ENCODE measurements around the gene PIK3AP1. TPM values are rescaled to one million over a fixed set of nuclear protein-coding genes. Genes with fewer than 3 reads are reported as not detected.

PIK3AP1 gene
- total RNA-seq, 3 donors from 2014 or later, result 9.8 to 26.9 (median 14.2) TPM

- no peaks in the 10 kb centered on the region for H3K36me3 ChIP-seq
Observed at GRCh38 chr10:96636551-96636950, 83.8 kb downstream of the PIK3AP1 start.

DNA sequence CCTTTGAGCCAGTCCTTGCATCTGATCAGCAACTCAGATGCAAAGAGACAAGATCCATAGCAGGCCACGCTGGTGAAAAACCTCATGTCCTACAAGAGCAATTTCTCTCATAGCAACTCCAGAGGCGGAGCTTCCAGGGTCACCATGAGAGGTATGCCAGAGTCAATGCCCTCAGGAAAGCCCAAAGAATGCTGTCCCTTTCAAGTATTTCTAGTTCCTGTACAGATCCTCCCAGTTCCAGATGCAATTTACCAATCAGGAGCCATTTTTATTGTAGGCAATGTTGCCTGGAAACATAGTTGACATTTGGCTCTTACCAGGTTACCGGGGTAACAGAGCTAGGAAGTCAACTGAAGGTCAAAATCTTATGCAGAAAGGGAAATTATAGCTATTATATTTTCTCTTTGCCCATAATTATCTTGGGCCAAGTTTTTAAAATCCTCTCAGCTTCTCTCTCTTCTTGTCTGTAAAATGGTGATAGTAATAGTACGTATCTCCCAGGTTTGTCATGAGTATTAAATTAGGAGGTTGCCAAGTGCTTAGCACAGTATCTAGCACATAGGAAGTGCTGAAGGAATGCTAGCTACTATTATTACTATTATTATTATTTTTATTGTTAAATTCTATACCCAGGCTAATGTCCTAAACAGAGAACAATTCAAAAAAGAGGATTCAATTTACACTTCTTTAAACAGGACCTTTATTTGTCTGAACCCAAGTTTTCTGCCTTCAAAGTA lies 87.2 kb downstream of the PIK3AP1 start:
- no peaks in the 10 kb centered on the region for H3K27me3 ChIP-seq
- intact Hi-C loops (cut with DNase I; ENCODE audit: low total_unique reads), result no loop called here
- peak; percentile 60 to 64 for DNase-seq (ENCODE audit: low spot score in 2 of 2)
- TF ChIP-seq POLR2AphosphoS5 (IDR thresholded peaks at IDR 0.05) (peak in 1 of 3 donors; percentile 26), POLR2A (IDR thresholded peaks at IDR 0.05) (no peak)
- TF ChIP-seq, protein P1, sequence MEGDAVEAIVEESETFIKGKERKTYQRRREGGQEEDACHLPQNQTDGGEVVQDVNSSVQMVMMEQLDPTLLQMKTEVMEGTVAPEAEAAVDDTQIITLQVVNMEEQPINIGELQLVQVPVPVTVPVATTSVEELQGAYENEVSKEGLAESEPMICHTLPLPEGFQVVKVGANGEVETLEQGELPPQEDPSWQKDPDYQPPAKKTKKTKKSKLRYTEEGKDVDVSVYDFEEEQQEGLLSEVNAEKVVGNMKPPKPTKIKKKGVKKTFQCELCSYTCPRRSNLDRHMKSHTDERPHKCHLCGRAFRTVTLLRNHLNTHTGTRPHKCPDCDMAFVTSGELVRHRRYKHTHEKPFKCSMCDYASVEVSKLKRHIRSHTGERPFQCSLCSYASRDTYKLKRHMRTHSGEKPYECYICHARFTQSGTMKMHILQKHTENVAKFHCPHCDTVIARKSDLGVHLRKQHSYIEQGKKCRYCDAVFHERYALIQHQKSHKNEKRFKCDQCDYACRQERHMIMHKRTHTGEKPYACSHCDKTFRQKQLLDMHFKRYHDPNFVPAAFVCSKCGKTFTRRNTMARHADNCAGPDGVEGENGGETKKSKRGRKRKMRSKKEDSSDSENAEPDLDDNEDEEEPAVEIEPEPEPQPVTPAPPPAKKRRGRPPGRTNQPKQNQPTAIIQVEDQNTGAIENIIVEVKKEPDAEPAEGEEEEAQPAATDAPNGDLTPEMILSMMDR (IDR thresholded peaks at IDR 0.05), result no peak
- H3K27ac ChIP-seq, result peak overlapping the region; percentile 16 to 67
- no peaks in the 10 kb centered on the region for H3K36me3 ChIP-seq
- H3K9me3 ChIP-seq, result no peaks in the 10 kb centered on the region
- no peak overlapping the region for H3K4me3 ChIP-seq
- H3K4me1 ChIP-seq, result no peaks in the 10 kb centered on the region

More at GRCh38 chr10:96636551-96636950, 83.8 kb downstream of the PIK3AP1 start:
- intact Hi-C loops (cut with DNase I; ENCODE audit: low total_unique reads), result no loop called here
- no peak overlapping the region for H3K4me3 ChIP-seq
- no peak for TF ChIP-seq POLR2AphosphoS5 (IDR thresholded peaks at IDR 0.05)
- TF ChIP-seq POLR2A (IDR thresholded peaks at IDR 0.05), result no peak
- TF ChIP-seq, protein P1 (IDR thresholded peaks at IDR 0.05), result no peak
- no peaks in the 10 kb centered on the region for H3K27me3 ChIP-seq
- no peaks in the 10 kb centered on the region for H3K9me3 ChIP-seq
- no peaks in the 10 kb centered on the region for H3K4me1 ChIP-seq
- no peak overlapping the region for H3K27ac ChIP-seq
- no peak for DNase-seq (ENCODE audit: low spot score in 2 of 2)

DNA sequence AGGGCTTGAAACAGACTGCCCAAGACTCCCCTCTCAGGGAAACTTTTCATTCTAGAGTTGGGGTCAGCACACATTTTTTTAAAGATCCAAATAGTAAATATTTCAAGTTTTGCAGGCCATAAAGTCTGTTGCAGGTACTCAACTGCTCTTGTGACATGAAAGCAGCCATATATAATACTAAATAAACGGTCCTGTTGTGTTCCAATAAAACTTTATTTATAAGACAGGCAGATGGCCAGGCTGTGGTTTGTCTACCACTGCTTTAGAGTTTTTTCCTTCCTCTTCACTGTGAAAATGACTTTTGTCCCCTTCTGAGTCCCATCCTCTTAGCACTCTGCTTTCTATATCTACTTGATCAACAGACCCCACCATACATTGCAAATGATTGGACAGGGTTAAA lies 93.0 kb downstream of the PIK3AP1 start:
- no peak for DNase-seq (ENCODE audit: low spot score in 2 of 2)
- Histone ChIP-seq H3K9me3 (no peaks in the 10 kb centered on the region), H3K27ac (no peak overlapping the region), H3K4me1 (no peaks in the 10 kb centered on the region), H3K27me3 (no peaks in the 10 kb centered on the region), H3K36me3 (no peaks in the 10 kb centered on the region), H3K4me3 (no peak overlapping the region)
- intact Hi-C loops (cut with DNase I; ENCODE audit: low total_unique reads), result no loop called here
- TF ChIP-seq, protein P1 (IDR thresholded peaks at IDR 0.05), result no peak
- no peak for TF ChIP-seq POLR2AphosphoS5 (IDR thresholded peaks at IDR 0.05)

- Histone ChIP-seq H3K4me1 (no peaks in the 10 kb centered on the region), H3K27me3 (no peaks in the 10 kb centered on the region)
- intact Hi-C loops (cut with DNase I; ENCODE audit: low total_unique reads), result no loop called here
Observed at GRCh38 chr10:96626795-96627194, 93.5 kb downstream of the PIK3AP1 start.

GRCh38 chr10:96625173-96625572 lies 95.1 kb downstream of the PIK3AP1 start:
- no peaks in the 10 kb centered on the region for H3K27me3 ChIP-seq
- H3K4me1 ChIP-seq, result no peaks in the 10 kb centered on the region
- no peak overlapping the region for H3K27ac ChIP-seq
- DNase-seq (ENCODE audit: low spot score in 2 of 2), result no peak
- H3K4me3 ChIP-seq, result no peak overlapping the region
- H3K36me3 ChIP-seq, result no peaks in the 10 kb centered on the region
- intact Hi-C loops (cut with DNase I; ENCODE audit: low total_unique reads), result no loop called here
- TF ChIP-seq POLR2A (IDR thresholded peaks at IDR 0.05) (no peak), POLR2AphosphoS5 (IDR thresholded peaks at IDR 0.05) (no peak)
- TF ChIP-seq, protein P1 (IDR thresholded peaks at IDR 0.05), result no peak
- H3K9me3 ChIP-seq, result no peaks in the 10 kb centered on the region

More at GRCh38 chr10:96626795-96627194, 93.5 kb downstream of the PIK3AP1 start:
- Histone ChIP-seq H3K4me3 (no peak overlapping the region), H3K36me3 (no peaks in the 10 kb centered on the region), H3K27ac (no peak overlapping the region), H3K9me3 (no peaks in the 10 kb centered on the region)
- TF ChIP-seq, protein P1 (IDR thresholded peaks at IDR 0.05), result no peak
- no peak for TF ChIP-seq POLR2AphosphoS5 (IDR thresholded peaks at IDR 0.05)
- TF ChIP-seq POLR2A (IDR thresholded peaks at IDR 0.05), result no peak
- DNase-seq (ENCODE audit: low spot score in 2 of 2), result no peak
